PC-9 (cell line): Measurements from ENCODE around the gene UQCR11. TPM values are rescaled to one million over a fixed set of nuclear protein-coding genes. Genes with fewer than 3 reads are reported as not detected.

Experiments
- BruUV-seq: library from RNA; stranded (reverse); fragments of 400-500 nt; replicated peaks from 2 replicates; lab custom pipeline; 2021; lab: Mats Ljungman, UMichigan
- CTCF ChIA-PET: fragments of 300-600 bp; sonication (Branson Sonifier 250); formaldehyde crosslinking; loops from one replicate; lab custom pipeline; 2022; ENCODE audit warnings: antibody characterized with exemption; lab: Charles Lee
- POLR2A ChIA-PET: fragments of 300-600 bp; sonication (Branson Sonifier 250); formaldehyde crosslinking; loops from one replicate; lab custom pipeline; 2022; ENCODE audit warnings: antibody characterized with exemption; ENCODE audit not compliant: unreplicated experiment; lab: Charles Lee
- DNase-seq, 2 experiments: peaks; one replicate each; pipeline versions ENCODE4 v3.0.0 to v3.0.0-alpha.2; 2015 to 2022; ENCODE audit warnings: mixed read lengths in 1 of 2
- H2AFZ ChIP-seq: fragments of 200-600 bp; sonication (generic); 2 replicates; pipeline ENCODE4 v1.8.1; 2017; ENCODE audit warnings: antibody characterized with exemption
- H3F3A ChIP-seq: fragments of 200-600 bp; sonication (generic); 2 replicates; pipeline ENCODE4 v1.8.1; 2017; ENCODE audit warnings: antibody characterized with exemption, mild to moderate bottlenecking, low read depth; ENCODE audit not compliant: insufficient read depth
- H3K27ac ChIP-seq: fragments of 200-600 bp; sonication (generic); 2 replicates; pipeline ENCODE4 v1.6.1; 2016; ENCODE audit warnings: mixed run types
- H3K27me3 ChIP-seq: fragments of 200-600 bp; sonication (generic); 2 replicates; pipeline ENCODE4 v1.6.1; 2016; ENCODE audit warnings: low read depth, mixed run types; ENCODE audit not compliant: insufficient read depth
- H3K36me3 ChIP-seq: fragments of 200-600 bp; sonication (generic); 2 replicates; pipeline ENCODE4 v1.6.1; 2016; ENCODE audit warnings: low read depth, mixed run types
- H3K4me1 ChIP-seq: fragments of 200-600 bp; sonication (generic); replicated peaks from 2 replicates; pipeline ENCODE4 v1.6.1; 2016; ENCODE audit warnings: mixed run types; ENCODE audit not compliant: insufficient read depth
- H3K4me2 ChIP-seq: fragments of 200-600 bp; sonication (generic); 2 replicates; pipeline ENCODE4 v1.6.1; 2017; ENCODE audit warnings: mixed run types
- H3K4me3 ChIP-seq: fragments of 200-600 bp; sonication (generic); 2 replicates; pipeline ENCODE4 v1.6.1; 2016; ENCODE audit warnings: mixed run types
- H3K79me2 ChIP-seq: fragments of 200-600 bp; sonication (generic); 2 replicates; pipeline ENCODE4 v1.6.1; 2017; ENCODE audit warnings: low read depth, mixed run types
- H3K9me2 ChIP-seq: fragments of 200-600 bp; sonication (generic); 2 replicates; pipeline ENCODE4 v1.8.1; 2017; ENCODE audit warnings: mild to moderate bottlenecking; ENCODE audit not compliant: insufficient read depth
- H3K9me3 ChIP-seq: fragments of 200-600 bp; sonication (generic); 2 replicates; pipeline ENCODE4 v1.8.1; 2016; ENCODE audit warnings: low read depth; ENCODE audit not compliant: insufficient read depth
- H4K20me1 ChIP-seq: fragments of 200-600 bp; sonication (generic); 2 replicates; pipeline ENCODE4 v1.8.1; 2017; ENCODE audit not compliant: insufficient read depth
- EZH2 ChIP-seq: fragments of 200-600 bp; sonication (generic); IDR thresholded peaks from 2 replicates; pipeline ENCODE4 v1.8.0; 2017; ENCODE audit warnings: antibody characterized with exemption, low read depth
- intact Hi-C: fragments of 100-400 bp; cut with micrococcal nuclease; formaldehyde crosslinking; loops from one replicate; pipeline ENCODE4 v1.10.0; 2022; ENCODE audit not compliant: unreplicated experiment
- total RNA-seq: library from RNA; stranded (reverse); gene quantifications from 2 replicates; pipeline ENCODE4 v1.2.3, GENCODE V29; 2021
- TF ChIP-seq, protein P1 (sequence below): fragments of 200-600 bp; sonication (generic); conservative IDR thresholded peaks from 2 replicates; pipeline ENCODE4 v1.6.1; 2017; ENCODE audit warnings: mixed run types, antibody characterized with exemption, mild to moderate bottlenecking, moderate library complexity

Gene UQCR11
- total RNA-seq, 1 experiment from 2014 or later = 196 TPM

DNA sequence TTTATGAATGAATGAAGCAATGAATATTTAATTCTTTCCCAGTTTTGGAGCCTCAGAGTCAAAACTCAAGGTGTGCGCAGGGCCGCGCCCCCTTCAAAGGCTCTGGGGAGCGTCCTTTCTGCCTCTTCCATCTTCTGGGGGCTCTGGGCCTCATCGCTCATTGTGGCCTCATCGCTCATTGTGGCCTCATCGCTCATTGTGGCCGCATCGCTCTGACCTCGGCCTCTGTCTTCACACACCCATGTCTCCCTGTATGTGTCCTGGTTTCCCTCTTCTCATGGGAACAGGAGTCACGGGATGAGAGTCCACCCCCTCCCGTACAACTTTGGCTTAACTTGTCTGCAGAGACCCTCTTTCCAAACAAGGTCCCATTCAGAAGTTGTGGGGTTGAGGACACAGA lies 33.9 kb downstream of the UQCR11 start:
- Histone ChIP-seq H3K36me3 (no peaks in the 10 kb centered on the region), H4K20me1 (no peaks in the 10 kb centered on the region), H3K9me3 (no peaks in the 10 kb centered on the region), H3F3A (peaks cover 5% of the 10 kb centered on the region; the same call in 1 of the 2 replicates), H3K27me3 (no peaks in the 10 kb centered on the region), H3K4me1 (peaks cover 4% of the 10 kb centered on the region; the same call in 1 of the 2 replicates), H3K4me3 (no peak overlapping the region), H2AFZ (no peak overlapping the region), H3K27ac (no peak overlapping the region), H3K9me2 (no peaks in the 10 kb centered on the region), H3K4me2 (no peak overlapping the region), H3K79me2 (no peaks in the 10 kb centered on the region)
- ChIA-PET CTCF (no interaction called here), POLR2A (no interaction called here)
- no peak for DNase-seq
- intact Hi-C loops = no loop called here
- TF ChIP-seq EZH2 = no peak
- TF ChIP-seq, protein P1, sequence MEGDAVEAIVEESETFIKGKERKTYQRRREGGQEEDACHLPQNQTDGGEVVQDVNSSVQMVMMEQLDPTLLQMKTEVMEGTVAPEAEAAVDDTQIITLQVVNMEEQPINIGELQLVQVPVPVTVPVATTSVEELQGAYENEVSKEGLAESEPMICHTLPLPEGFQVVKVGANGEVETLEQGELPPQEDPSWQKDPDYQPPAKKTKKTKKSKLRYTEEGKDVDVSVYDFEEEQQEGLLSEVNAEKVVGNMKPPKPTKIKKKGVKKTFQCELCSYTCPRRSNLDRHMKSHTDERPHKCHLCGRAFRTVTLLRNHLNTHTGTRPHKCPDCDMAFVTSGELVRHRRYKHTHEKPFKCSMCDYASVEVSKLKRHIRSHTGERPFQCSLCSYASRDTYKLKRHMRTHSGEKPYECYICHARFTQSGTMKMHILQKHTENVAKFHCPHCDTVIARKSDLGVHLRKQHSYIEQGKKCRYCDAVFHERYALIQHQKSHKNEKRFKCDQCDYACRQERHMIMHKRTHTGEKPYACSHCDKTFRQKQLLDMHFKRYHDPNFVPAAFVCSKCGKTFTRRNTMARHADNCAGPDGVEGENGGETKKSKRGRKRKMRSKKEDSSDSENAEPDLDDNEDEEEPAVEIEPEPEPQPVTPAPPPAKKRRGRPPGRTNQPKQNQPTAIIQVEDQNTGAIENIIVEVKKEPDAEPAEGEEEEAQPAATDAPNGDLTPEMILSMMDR = no peak
- BruUV-seq = no TSS peak

- peaks cover 4% of the 10 kb centered on the region; the same call in 1 of the 2 replicates for H3K4me1 ChIP-seq
- no peaks in the 10 kb centered on the region for H3K27me3 ChIP-seq
- no peak overlapping the region for H3K27ac ChIP-seq
- H3F3A ChIP-seq = peaks cover 5% of the 10 kb centered on the region; the same call in 1 of the 2 replicates
- no peak overlapping the region for H3K4me3 ChIP-seq
- H3K4me2 ChIP-seq = no peak overlapping the region
- TF ChIP-seq EZH2 = no peak
- TF ChIP-seq, protein P1 = no peak
- H3K36me3 ChIP-seq = no peaks in the 10 kb centered on the region
- intact Hi-C loops = no loop called here
- no peaks in the 10 kb centered on the region for H3K9me2 ChIP-seq
- no peak for DNase-seq
- POLR2A ChIA-PET = no interaction called here
- BruUV-seq = no TSS peak
- no peak overlapping the region for H2AFZ ChIP-seq
- H3K9me3 ChIP-seq = no peaks in the 10 kb centered on the region
- CTCF ChIA-PET = no interaction called here
- H3K79me2 ChIP-seq = 0 out of 2 replicates have a peak, but pooled peaks cover 4% of the 10 kb centered on the region
- no peaks in the 10 kb centered on the region for H4K20me1 ChIP-seq
Measured at GRCh38 chr19:1570836-1571235, 34.4 kb downstream of the UQCR11 start.

GRCh38 chr19:1569997-1570396 lies 35.3 kb downstream of the UQCR11 start:
- ChIA-PET POLR2A (no interaction called here), CTCF (no interaction called here)
- Histone ChIP-seq H4K20me1 (peaks cover 4% of the 10 kb centered on the region; the same call in 1 of the 2 replicates), H3K9me3 (no peaks in the 10 kb centered on the region), H3K9me2 (no peaks in the 10 kb centered on the region), H3K27ac (no peak overlapping the region), H3K4me2 (no peak overlapping the region), H3K79me2 (0 out of 2 replicates have a peak, but pooled peaks cover 8% of the 10 kb centered on the region), H3K4me1 (peaks cover 4% of the 10 kb centered on the region; the same call in 1 of the 2 replicates), H3K4me3 (no peak overlapping the region), H2AFZ (no peak overlapping the region), H3F3A (peaks cover 5% of the 10 kb centered on the region; the same call in 1 of the 2 replicates), H3K36me3 (no peaks in the 10 kb centered on the region), H3K27me3 (no peaks in the 10 kb centered on the region)
- intact Hi-C loops = no loop called here
- DNase-seq = no peak
- no peak for TF ChIP-seq EZH2
- TF ChIP-seq, protein P1 = no peak
- BruUV-seq = no TSS peak
